HG02610 (cell line): ENCODE data around the gene MDK.
"Not testable (repeated sequence)": the region's sequence is repeated elsewhere in the genome, so short reads cannot be mapped to it uniquely, and the experiment has no call there.

ENCODE experiments used
- ATAC-seq: cut with Tn5 transposase; IDR thresholded peaks from one replicate; pipeline ENCODE4 v1.9.1; 2021; ENCODE audit warnings: mild to moderate bottlenecking, moderate library complexity; ENCODE audit not compliant: unreplicated experiment

Gene MDK

GRCh38 chr11:46367244-46367915 is 14.1 kb upstream of the MDK start:
- peak; percentile 47 for ATAC-seq

- no peak for ATAC-seq
These were observed 13.6 kb upstream of the MDK start for GRCh38 chr11:46367916-46368267.

- ATAC-seq, result peak; percentile 60
These were observed 11.9 kb upstream of the MDK start for GRCh38 chr11:46369458-46370152.

DNA sequence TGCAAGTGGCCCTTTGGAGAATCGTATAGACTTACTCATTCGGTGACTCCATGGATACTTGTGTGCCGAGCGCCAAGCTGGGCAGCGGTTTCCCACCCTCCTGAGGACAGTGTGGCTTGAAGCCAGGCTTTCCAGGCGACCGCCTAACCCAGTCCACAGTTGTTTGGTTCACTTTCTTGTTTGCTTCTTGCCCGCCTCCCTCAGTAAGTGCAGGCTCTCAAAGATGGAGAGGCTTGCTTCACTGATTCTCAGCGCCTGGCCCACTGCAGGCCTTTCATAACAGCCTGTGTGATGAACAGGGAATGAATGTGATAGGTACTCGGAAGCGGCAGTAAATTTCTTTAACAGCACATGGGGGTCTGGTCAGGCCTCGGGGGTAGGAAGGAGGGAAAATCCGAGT is 11.2 kb upstream of the MDK start:
- ATAC-seq, result no peak

DNA sequence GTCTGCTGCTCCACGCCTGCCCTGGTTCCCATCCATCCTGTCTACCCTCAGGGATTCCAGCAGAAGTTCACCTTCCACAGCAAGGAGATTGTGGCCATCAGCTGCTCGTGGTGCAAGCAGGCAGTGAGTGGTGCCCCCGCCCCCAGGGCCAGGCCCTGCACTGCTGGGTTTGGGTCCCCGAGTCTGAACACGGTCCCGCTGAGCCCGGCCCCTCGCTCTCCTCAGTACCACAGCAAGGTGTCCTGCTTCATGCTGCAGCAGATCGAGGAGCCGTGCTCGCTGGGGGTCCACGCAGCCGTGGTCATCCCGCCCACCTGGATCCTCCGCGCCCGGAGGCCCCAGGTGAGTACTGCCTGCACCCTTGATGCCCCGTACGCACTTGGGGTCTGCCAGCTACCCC is 10.2 kb upstream of the MDK start:
- ATAC-seq, result not testable (repeated sequence)

GRCh38 chr11:46372086-46372485 is 9.4 kb upstream of the MDK start:
- no peak for ATAC-seq

- ATAC-seq, result not testable (repeated sequence)
These were observed 9.0 kb upstream of the MDK start for GRCh38 chr11:46372501-46372900.

- ATAC-seq, result no peak
These were observed 7.4 kb upstream of the MDK start for GRCh38 chr11:46373787-46374740.

- no peak for ATAC-seq
These were observed 6.7 kb upstream of the MDK start for GRCh38 chr11:46374815-46375214.

DNA sequence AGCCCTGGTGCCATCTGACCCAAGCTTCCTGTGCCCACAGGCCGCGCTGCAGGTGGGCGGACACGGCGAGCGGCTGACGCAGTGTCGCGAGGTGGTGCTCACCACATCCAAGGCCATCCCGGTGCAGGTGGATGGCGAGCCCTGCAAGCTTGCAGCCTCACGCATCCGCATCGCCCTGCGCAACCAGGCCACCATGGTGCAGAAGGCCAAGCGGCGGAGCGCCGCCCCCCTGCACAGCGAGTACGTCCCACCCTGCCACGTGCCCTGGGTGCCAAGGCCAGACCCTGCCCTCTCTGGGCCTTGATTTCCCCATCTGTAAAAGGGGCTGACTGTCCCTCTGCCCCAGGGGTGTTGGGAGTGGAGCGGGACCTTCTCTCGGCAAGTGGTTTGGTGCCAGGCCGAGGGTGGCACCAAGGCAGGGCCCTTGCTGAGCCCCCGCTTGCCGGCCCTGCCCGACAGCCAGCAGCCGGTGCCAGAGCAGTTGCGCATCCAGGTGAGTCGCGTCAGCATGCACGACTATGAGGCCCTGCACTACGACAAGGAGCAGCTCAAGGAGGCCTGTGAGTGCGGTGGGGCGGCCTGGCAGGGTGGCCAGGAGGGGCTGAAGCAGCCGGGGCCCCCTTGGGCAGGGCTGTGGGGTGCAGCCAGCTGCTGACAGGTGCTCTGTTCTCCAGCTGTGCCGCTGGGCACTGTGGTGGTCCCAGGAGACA is 5.9 kb upstream of the MDK start:
- no peak for ATAC-seq

DNA sequence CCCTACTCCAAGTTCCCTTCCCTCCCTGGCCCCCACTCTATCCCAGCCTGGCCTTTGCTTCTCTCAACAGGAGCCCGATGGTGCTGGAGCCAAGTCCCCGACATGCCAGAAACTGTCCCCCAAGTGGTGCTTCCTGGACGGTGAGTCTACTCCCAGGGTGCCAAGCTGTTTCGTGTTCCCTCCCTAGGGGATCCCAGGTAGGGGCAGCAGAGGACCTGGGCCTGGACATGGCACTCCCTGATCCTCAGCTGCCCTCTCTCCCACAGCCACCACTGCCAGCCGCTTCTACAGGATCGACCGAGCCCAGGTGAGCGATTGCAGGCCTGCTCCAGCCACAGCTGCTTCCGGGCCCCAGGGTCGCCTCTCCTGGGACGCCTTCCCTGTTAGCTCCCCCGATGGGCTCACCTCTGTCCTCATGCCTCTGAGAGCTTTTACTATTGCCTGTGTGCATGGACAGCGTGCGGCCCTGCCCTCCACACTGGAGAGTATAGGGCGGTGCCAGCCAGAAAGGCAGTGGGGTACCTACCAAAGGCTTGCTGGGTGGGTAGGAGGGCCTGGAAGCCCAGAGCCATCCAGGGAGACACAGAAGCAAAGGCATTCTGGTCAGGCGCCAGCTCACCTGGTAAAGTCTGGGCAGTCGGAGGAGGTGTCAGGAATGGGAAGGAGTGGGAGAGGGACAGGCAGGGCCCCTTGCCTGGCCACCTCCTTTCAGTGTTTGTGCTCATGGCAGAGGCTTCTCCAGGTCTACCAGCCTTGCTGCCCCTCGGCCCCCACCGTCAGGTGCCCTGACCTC is 5.0 kb upstream of the MDK start:
- ATAC-seq, result no peak

DNA sequence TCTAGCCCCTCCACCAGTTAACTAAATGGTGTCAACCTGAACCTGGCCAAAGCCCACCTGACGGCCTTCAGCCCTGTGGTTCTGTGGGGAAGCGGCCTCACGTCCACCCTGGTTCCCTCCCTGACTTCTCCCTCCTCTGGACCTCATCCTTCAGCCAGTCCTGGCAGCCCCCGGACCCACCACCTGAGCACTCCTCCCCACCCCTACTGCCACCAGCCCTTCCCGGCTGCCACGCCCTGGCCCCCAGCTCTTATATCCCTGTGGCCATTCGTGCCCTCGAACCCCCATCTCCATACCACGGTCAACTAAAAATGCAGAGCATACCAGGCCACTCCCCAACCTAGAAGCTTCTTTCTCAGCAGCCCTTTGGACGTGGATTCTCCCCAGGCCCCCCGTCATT is 4.2 kb upstream of the MDK start:
- no peak for ATAC-seq

- ATAC-seq, result no peak
These were observed 3.6 kb upstream of the MDK start for GRCh38 chr11:46377831-46378230.

GRCh38 chr11:46378296-46378695 is 3.2 kb upstream of the MDK start:
- no peak for ATAC-seq

DNA sequence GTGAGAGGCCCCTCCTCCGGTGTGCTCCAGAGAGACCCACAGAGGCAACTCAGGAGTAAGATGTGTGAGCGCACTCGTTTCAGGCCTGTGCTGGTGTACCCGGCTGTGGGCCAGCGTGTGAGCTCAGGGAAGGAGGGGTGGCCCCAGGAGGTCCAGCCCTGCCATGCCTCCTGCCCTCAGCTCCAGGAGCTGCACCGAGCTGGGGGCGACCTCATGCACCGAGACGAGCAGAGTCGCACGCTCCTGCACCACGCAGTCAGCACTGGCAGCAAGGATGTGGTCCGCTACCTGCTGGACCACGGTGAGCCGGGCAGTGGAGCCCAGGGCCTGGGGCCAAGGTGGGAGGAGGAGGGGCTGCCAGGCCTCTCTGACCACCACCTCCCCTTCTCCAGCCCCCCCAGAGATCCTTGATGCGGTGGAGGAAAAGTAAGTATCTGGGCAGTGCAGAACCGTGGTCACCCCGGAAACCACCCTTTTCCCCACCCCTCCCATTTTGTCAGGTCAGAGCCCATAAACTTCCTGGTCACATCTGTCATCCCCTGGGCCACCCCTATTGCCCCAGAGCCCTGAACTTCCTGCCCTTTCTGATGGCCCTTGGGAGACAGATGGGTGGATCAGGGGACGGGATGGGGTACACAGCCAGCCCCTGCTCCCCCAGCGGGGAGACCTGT is 2.5 kb upstream of the MDK start:
- ATAC-seq, result no peak

DNA sequence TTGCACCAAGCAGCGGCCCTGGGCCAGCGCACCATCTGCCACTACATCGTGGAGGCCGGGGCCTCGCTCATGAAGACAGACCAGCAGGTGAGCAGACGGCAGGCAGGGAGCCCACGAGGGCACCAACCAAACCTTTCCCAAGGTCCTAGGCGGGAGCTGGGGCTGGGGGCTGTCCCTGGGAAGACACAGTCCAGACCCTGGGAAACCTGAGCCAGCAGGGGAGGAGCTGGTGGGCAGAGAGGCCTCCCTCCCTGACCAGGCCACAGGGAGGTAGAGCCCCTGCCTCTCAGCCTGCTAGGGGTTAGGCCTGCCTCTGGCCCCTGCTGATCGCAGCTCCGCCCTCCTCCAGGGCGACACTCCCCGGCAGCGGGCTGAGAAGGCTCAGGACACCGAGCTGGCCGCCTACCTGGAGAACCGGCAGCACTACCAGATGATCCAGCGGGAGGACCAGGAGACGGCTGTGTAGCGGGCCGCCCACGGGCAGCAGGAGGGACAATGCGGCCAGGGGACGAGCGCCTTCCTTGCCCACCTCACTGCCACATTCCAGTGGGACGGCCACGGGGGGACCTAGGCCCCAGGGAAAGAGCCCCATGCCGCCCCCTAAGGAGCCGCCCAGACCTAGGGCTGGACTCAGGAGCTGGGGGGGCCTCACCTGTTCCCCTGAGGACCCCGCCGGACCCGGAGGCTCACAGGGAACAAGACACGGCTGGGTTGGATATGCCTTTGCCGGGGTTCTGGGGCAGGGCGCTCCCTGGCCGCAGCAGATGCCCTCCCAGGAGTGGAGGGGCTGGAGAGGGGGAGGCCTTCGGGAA is 1.8 kb upstream of the MDK start:
- not testable (repeated sequence) for ATAC-seq

DNA sequence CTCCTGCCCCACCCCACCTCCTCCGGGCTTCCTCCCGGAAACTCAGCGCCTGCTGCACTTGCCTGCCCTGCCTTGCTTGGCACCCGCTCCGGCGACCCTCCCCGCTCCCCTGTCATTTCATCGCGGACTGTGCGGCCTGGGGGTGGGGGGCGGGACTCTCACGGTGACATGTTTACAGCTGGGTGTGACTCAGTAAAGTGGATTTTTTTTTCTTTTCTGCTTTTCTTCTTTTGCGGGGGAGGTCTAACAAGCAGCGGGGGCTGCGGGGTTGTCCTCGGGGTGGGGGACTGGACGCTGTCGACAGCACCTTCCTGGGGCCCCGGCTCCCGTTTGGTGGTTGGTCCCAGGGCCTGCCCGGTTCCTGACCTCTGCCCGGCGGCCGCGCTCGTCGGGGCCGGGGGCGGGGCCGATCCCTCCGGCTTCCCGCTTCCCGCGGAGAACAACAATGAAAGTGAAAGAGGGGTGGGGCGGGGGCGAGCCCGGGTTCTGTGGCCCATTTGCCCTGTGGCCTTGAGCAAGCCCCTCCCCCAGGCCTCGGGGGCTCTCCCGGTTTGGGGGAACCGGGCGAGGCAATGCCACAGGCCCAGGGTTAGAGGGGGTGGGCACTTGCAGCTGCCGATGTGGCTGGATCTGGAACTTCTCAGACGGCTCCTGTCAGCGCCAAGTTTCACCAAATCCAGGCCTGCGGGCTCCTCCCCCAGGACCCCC is 975 bp upstream of the MDK start:
- ATAC-seq, result peak; percentile 31
